ENCODE measurements around the gene DBP. TPM values are rescaled to one million over a fixed set of nuclear protein-coding genes. Genes with fewer than 3 reads are reported as not detected.

The DBP gene
- total and polyA plus RNA-seq, 2 experiments from 2014 or later: 5.7 to 6.3 TPM

DNA sequence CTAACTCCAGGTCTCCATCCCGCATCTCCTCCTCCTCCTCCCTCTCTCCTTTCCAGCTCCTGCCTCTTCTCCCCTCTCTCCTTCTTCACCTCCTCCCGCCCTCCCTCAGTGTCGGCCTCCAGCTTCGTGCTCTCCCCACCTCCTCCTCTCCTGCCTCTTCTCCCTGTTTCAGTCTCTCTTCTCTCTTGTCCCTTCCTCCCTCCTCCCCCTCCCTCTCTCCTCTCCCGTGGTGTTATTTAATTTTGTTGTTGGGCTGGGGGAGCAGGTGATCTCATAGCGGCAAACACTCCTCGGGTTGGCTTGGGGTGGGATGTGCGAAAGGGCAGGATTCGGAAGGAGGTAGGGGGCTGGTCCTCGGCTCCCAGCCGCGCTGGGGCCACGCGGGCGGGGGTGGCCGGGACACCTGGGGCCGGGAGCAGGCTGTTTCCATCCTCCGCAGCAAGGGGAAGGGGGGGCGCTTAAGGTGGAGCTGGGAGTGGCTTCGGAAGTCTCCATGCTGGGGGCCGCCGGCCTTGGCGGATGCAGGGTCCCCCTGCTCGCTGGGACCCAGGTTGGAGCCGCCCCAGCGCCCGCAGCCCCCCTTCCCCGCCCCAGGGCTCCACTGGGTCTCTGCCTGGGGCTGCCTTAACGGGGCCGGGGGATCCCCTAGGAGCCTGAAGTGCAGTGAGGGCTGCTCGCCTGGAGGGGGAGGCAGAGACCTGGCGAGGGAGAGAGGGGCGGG, 9.0 kb upstream of the DBP start, which contains the start of gene CA11:
CA11 (minus strand) TSS at position 187 of the 721 bp plus-strand sequence. CDS start 555 bp downstream, outside the sequence.
- Mint-ChIP-seq H3K27me3 (ENCODE audit: insufficient read depth, low read depth, poor library complexity) (peaks cover 16% of the 10 kb centered on the region), H3K9me3 (peaks cover 2% of the 10 kb centered on the region; the same call in 1 of the 3 replicates), H3K4me1 (peaks cover 10% of the 10 kb centered on the region), H3K36me3 (ENCODE audit: low read depth) (peaks cover 16% of the 10 kb centered on the region), H3K4me3 (peak within 1 kb of the TSS; percentile 91), H3K27ac (peak within 1 kb of the TSS; percentile 90)
- Histone ChIP-seq H3K27me3 (ENCODE audit: insufficient read depth) (0 out of 2 replicates have a peak, but pooled peaks cover 3% of the 10 kb centered on the region), H3K79me2 (replicated peaks; ENCODE audit: insufficient read depth) (no peaks in the 10 kb centered on the region), H3K36me3 (ENCODE audit: insufficient read depth) (no peaks in the 10 kb centered on the region), H3K4me1 (ENCODE audit: insufficient read depth) (peaks cover 5% of the 10 kb centered on the region; the same call in 1 of the 2 replicates), H3F3A (replicated peaks; ENCODE audit: low read depth) (0 out of 2 replicates have a peak, but pooled peaks cover 13% of the 10 kb centered on the region), H4K20me1 (replicated peaks; ENCODE audit: insufficient read depth) (no peaks in the 10 kb centered on the region), H3K27ac (ENCODE audit: low read depth) (peak within 1 kb of the TSS; percentile 91), H3K9me2 (ENCODE audit: insufficient read depth) (no peaks in the 10 kb centered on the region), H3K4me3 (peak within 1 kb of the TSS; percentile 75), H2AFZ (peak within 1 kb of the TSS; percentile 92), H3K4me2 (peak within 1 kb of the TSS; percentile 99)
- ATAC-seq (peak; percentile 76), DNase-seq (ENCODE audit: low spot score) (peak; percentile 86)
- TF ChIP-seq ZNF462 (CRISPR knock-in tag; IDR thresholded peaks at IDR 0.05) (0 out of 2 replicates have a peak, but pooled peaks have one; percentile 45), EZH2 (IDR thresholded peaks at IDR 0.05; ENCODE audit: low read depth, unreplicated experiment) (no peak), CTCF (conservative IDR thresholded peaks at IDR 0.05; ENCODE audit: low read depth in 2 of 2) (peak; percentile 80 to 98), POLR2AphosphoS5 (IDR thresholded peaks at IDR 0.05; ENCODE audit: low read depth) (peak; percentile 49; the same call in 1 of the 2 replicates), CREB1 (CRISPR knock-in tag; IDR thresholded peaks at IDR 0.05; ENCODE audit: low read depth) (peak; percentile 23; the same call in 1 of the 2 replicates)
- TF ChIP-seq, protein P1, sequence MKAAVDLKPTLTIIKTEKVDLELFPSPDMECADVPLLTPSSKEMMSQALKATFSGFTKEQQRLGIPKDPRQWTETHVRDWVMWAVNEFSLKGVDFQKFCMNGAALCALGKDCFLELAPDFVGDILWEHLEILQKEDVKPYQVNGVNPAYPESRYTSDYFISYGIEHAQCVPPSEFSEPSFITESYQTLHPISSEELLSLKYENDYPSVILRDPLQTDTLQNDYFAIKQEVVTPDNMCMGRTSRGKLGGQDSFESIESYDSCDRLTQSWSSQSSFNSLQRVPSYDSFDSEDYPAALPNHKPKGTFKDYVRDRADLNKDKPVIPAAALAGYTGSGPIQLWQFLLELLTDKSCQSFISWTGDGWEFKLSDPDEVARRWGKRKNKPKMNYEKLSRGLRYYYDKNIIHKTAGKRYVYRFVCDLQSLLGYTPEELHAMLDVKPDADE (IDR thresholded peaks at IDR 0.05): no peak

Measured in GM23338 (cell line).